ENCODE data around the gene MGAT5B. TPM values are rescaled to one million over a fixed set of nuclear protein-coding genes. Genes with fewer than 3 reads are reported as not detected.

Gene MGAT5B
- total RNA-seq, 1 donor from 2014 or later, result 5.1 TPM

DNA sequence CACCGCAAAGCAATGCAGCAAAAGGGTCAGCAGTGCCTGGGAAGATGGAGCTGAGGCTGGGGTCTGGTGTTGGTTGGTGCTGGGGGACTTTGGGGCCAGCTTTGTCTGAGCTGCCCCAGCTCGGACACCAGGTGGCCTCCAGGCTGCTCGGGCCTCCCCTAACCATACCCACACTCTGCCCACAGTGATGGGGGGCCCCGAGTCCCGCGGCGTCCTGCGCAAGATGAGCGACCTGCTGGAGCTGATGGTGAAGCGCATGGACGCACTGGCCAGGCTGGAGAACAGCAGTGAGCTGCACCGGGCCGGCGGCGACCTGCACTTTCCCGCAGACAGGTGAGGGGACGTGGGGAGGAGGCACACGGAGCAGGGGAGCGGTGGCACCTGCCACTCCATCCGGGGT, 13.8 kb downstream of the MGAT5B start:
- Histone ChIP-seq H3K36me3 (ENCODE audit: control insufficient read depth, insufficient read depth, low read length) (no peaks in the 10 kb centered on the region), H3K27me3 (ENCODE audit: control insufficient read depth, insufficient read depth, low read length) (peaks cover 23% of the 10 kb centered on the region), H3K4me3 (ENCODE audit: low read depth, low read length) (no peak overlapping the region)
- DNase-seq (ENCODE audit: low read depth), result no peak
- TF ChIP-seq, protein P1, sequence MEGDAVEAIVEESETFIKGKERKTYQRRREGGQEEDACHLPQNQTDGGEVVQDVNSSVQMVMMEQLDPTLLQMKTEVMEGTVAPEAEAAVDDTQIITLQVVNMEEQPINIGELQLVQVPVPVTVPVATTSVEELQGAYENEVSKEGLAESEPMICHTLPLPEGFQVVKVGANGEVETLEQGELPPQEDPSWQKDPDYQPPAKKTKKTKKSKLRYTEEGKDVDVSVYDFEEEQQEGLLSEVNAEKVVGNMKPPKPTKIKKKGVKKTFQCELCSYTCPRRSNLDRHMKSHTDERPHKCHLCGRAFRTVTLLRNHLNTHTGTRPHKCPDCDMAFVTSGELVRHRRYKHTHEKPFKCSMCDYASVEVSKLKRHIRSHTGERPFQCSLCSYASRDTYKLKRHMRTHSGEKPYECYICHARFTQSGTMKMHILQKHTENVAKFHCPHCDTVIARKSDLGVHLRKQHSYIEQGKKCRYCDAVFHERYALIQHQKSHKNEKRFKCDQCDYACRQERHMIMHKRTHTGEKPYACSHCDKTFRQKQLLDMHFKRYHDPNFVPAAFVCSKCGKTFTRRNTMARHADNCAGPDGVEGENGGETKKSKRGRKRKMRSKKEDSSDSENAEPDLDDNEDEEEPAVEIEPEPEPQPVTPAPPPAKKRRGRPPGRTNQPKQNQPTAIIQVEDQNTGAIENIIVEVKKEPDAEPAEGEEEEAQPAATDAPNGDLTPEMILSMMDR (IDR thresholded peaks at IDR 0.05; ENCODE audit: insufficient read depth, low read length, poor library complexity, severe bottlenecking), result no peak

DNA sequence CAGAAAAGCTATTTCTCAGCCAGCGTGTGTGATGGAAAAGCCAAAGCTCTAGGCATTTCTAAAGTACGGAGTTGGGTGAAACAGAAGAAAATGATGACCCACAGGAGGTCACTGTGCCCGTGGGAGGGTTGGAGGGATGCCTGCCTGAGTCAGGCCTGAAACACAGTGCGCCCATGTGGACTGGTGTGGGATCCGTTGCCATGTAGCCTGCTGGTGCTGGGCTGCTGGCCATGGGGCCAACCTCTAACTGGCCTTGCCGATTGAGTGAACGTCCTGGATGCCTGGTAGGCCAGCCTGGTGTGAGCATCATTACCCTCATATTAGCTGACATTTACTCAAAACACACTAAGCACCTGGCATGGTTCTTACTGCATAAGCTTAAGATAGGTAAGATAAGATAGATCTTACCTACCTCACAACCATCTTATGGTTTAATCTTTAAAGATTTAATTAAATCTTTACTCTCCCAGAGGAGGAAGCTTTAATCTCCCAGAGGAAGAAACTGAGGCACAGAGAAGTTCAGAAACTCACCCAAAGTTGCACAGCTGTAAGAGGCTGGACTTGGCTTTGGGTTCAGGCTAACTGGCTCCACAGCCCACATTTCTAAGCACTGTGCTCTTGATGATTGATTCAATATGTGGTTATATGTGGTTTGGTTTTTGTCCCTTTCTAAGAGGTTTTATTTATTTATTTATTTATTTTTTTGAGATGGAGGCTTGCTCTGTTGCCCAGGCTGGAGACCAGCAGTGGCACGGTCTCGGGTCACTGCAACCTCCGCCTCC, 15.7 kb downstream of the MGAT5B start:
- DNase-seq (ENCODE audit: low read depth), result no peak
- Histone ChIP-seq H3K36me3 (ENCODE audit: control insufficient read depth, insufficient read depth, low read length) (no peaks in the 10 kb centered on the region), H3K4me3 (ENCODE audit: low read depth, low read length) (no peak overlapping the region), H3K27me3 (ENCODE audit: control insufficient read depth, insufficient read depth, low read length) (peaks cover 18% of the 10 kb centered on the region)
- TF ChIP-seq, protein P1 (IDR thresholded peaks at IDR 0.05; ENCODE audit: insufficient read depth, low read length, poor library complexity, severe bottlenecking), result no peak

DNA sequence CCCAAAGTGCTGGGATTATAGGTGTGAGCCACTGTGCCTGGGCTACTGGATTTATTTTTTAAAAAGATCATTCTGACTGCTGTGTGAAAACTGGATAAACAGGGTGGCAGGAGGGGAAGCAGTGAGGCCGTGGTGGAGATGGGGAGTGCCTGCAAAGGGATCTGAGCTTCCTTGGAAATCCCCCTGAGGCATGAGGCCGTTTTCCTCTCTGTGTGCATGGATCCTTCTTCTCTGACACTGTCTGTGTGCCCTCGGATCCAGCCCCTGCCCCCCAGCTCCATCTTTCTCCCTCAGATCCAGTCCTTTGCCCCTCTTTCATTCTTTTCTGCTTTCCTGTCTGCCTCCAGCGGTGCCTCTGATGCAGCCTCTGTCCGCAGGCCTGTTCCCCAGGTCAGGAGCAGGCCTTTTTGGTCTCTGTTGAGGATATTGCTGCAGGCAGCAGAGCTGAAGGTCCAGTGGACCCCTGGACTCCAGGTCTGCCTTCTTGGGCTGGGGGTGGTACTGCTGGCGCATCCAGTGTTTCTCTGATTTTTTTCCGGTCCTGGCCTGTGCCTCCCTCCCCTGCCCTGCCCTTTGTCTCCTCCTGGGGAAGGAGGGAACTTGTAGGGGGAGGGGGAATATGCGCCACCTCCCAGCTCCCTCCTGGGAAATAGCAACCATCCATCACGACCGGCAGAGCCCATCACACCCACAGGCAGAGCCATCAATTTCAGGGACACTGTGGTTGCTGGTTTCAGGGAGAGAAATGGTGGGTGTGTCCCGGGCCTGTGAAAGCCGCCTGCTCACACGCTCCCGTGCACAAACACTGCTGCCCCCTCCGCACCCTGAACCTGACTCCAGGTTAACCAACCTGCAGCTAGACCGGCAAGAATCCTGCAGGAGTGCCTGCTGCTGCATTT, 17.0 kb downstream of the MGAT5B start:
- Histone ChIP-seq H3K27me3 (ENCODE audit: control insufficient read depth, insufficient read depth, low read length) (peaks cover 12% of the 10 kb centered on the region), H3K4me3 (ENCODE audit: low read depth, low read length) (no peak overlapping the region), H3K36me3 (ENCODE audit: control insufficient read depth, insufficient read depth, low read length) (no peaks in the 10 kb centered on the region)
- no peak for DNase-seq (ENCODE audit: low read depth)
- TF ChIP-seq, protein P1 (IDR thresholded peaks at IDR 0.05; ENCODE audit: insufficient read depth, low read length, poor library complexity, severe bottlenecking), result no peak

DNA sequence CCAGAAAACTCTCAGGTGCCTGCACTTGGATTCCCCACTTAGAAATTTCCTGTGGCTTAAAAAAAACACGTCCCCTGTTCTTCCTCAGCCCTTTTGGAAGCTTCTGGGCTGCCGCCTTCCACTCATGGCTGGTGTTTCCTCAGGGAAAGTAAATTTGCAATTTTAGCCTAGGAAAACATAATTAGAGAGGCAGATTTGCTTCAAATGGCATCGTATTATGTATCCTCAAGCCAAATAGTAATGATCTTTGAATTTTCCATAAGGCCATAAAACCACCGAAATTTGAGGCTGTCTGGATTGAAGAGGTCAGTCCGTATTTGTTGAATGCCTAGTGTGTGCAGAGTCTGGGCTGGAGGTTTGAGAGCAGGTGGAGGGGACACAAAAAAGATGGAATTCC, 17.7 kb downstream of the MGAT5B start:
- DNase-seq (ENCODE audit: low read depth), result no peak
- TF ChIP-seq, protein P1 (IDR thresholded peaks at IDR 0.05; ENCODE audit: insufficient read depth, low read length, poor library complexity, severe bottlenecking), result no peak
- H3K27me3 ChIP-seq (ENCODE audit: control insufficient read depth, insufficient read depth, low read length), result peaks cover 7% of the 10 kb centered on the region
- H3K4me3 ChIP-seq (ENCODE audit: low read depth, low read length), result no peak overlapping the region
- no peaks in the 10 kb centered on the region for H3K36me3 ChIP-seq (ENCODE audit: control insufficient read depth, insufficient read depth, low read length)

DNA sequence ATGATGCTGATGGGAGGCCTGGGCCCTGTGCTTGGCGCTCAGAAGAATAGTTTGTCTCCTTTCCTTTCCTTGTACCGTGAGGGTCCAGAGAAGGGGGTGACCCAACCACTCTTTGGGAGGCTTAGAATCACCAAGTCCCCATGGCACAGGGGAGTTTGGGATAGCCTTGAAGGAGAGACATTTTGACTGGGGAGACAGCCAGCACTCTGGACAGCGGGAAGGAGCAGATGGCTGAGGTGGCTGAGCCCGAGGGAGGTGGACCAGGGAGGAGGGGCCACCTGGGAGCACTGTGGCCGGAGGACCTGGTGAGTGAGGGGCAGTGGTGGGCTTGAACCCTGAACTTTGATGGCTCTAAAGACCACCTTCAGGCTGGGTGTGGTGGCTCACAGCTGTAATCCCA, 18.2 kb downstream of the MGAT5B start:
- Histone ChIP-seq H3K27me3 (ENCODE audit: control insufficient read depth, insufficient read depth, low read length) (peaks cover 5% of the 10 kb centered on the region), H3K4me3 (ENCODE audit: low read depth, low read length) (no peak overlapping the region), H3K36me3 (ENCODE audit: control insufficient read depth, insufficient read depth, low read length) (no peaks in the 10 kb centered on the region)
- no peak for DNase-seq (ENCODE audit: low read depth)
- TF ChIP-seq, protein P1 (IDR thresholded peaks at IDR 0.05; ENCODE audit: insufficient read depth, low read length, poor library complexity, severe bottlenecking), result no peak

Data from kidney epithelial cell (primary cell).